K562 (cell line): Measurements from ENCODE around the gene C12orf75.

ENCODE experiments used
- EGR1 ChIP-seq: fragments of 450-650 bp; conservative IDR thresholded peaks from 2 replicates; pipeline ENCODE4 v1.6.1; 2017; ENCODE audit warnings: mild to moderate bottlenecking
- GATAD2A ChIP-seq: fragments of 450-650 bp; IDR thresholded peaks from 2 replicates; pipeline ENCODE4 v1.6.1; 2017
- IRF2 ChIP-seq: sonication (generic); formaldehyde crosslinking; IDR thresholded peaks from 2 replicates; pipeline ENCODE4 v1.8.1; 2022; ENCODE audit warnings: mild to moderate bottlenecking, missing genetic modification reagents
- JUNB ChIP-seq: fragments of 450-650 bp; formaldehyde crosslinking; conservative IDR thresholded peaks from 2 replicates; pipeline ENCODE4 v1.4.0; 2020; ENCODE audit warnings: mild to moderate bottlenecking
- KDM1A ChIP-seq, 2 experiments: fragments of 450-650 bp; IDR thresholded peaks; 2 replicates each; pipeline ENCODE4 v1.6.1; 2016; ENCODE audit warnings: mild to moderate bottlenecking in 2 of 2
- KDM5B ChIP-seq: fragments of 200-600 bp; sonication (generic); IDR thresholded peaks from 2 replicates; pipeline ENCODE4 v1.6.1; 2012; ENCODE audit warnings: low read depth, mild to moderate bottlenecking, moderate library complexity, low read length, control low read depth, inconsistent platforms; ENCODE audit not compliant: insufficient replicate concordance
- POLR2AphosphoS5 ChIP-seq: IDR thresholded peaks from 2 replicates; pipeline ENCODE4 v1.6.1; 2011; ENCODE audit warnings: mild to moderate bottlenecking, low read depth, low read length, moderate library complexity; ENCODE audit not compliant: control insufficient read depth, insufficient read depth
- POLR3A ChIP-seq: IDR thresholded peaks from 2 replicates; pipeline ENCODE4 v1.6.1; 2011; ENCODE audit warnings: borderline replicate concordance, mild to moderate bottlenecking, moderate library complexity; ENCODE audit not compliant: insufficient read length, insufficient read depth; ENCODE audit errors: extremely low read depth
- STAT5B ChIP-seq: fragments of 250-450 bp; sonication (Bioruptor Pico); IDR thresholded peaks from 2 replicates; pipeline ENCODE4 v1.8.0; 2021; ENCODE audit warnings: mild to moderate bottlenecking, inconsistent platforms
- TBL1XR1 ChIP-seq, 2 experiments: IDR thresholded peaks; 2 replicates each; pipeline ENCODE4 v1.6.1; 2012; ENCODE audit warnings: improper control_type of control experiment in 2 of 2, low read length in 2 of 2, mild to moderate bottlenecking in 1 of 2
- ZNF224 ChIP-seq: sonication (generic); formaldehyde crosslinking; IDR thresholded peaks from 2 replicates; pipeline ENCODE4 v1.8.0; 2022; ENCODE audit warnings: mild to moderate bottlenecking, missing genetic modification reagents
- TF ChIP-seq, protein P1 (sequence below), 3 experiments: IDR thresholded peaks in 2 of 3; conservative IDR thresholded peaks in 1 of 3; 2 replicates each; pipeline ENCODE4 v1.5.1; 2011 to 2012; ENCODE audit warnings: low read length in 3 of 3, mild to moderate bottlenecking in 3 of 3, control low read depth in 2 of 3, improper control_type of control experiment in 1 of 3, inconsistent platforms in 1 of 3, low read depth in 1 of 3, mixed read lengths in 1 of 3, moderate library complexity in 1 of 3; ENCODE audit not compliant: insufficient read depth in 2 of 3
- TF ChIP-seq, protein P2 (sequence below): sonication (generic); formaldehyde crosslinking; IDR thresholded peaks from 2 replicates; pipeline ENCODE4 v1.9.0; 2022; ENCODE audit warnings: mild to moderate bottlenecking, missing genetic modification reagents

DNA sequence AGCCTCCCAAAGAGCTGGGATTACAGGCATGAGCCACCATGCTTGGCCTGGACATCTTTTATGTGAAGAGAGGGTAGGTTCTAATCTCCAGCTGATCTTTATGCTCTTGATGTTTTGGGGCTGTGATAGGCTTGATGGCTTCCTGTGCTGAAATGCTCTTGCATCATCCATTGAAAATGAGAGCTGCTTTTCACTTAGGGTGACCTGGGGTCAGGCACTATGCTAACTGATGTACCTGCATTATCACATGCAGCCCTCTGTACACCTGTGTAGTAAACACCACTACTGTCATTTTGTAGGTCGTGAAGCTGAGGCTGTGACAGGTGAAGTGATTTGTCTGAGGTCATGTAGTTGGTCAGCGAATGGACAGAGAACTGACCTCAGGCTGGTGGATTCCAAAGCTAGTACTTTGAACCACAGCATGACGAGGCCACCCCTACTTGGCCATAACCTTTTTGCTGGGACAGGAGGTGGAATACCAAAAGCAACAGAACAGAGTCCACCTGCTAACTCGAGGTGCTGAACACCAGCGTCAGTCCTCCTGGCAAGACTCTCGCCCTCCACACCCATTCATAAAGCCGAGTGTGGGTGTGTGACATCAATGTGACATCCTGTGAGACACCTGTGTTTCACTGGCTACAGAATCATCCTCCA, 69.1 kb downstream of the C12orf75 start:
- TF ChIP-seq IRF2 (CRISPR knock-in tag): no peak
- no peak for TF ChIP-seq JUNB (CRISPR knock-in tag)
- no peak for TF ChIP-seq KDM1A (IDR thresholded peaks at IDR 0.05)
- no peak for TF ChIP-seq POLR2AphosphoS5
- no peak for TF ChIP-seq ZNF224 (CRISPR knock-in tag)
- no peak for TF ChIP-seq KDM5B
- TF ChIP-seq EGR1: no peak
- no peak for TF ChIP-seq POLR3A
- TF ChIP-seq, protein P1, sequence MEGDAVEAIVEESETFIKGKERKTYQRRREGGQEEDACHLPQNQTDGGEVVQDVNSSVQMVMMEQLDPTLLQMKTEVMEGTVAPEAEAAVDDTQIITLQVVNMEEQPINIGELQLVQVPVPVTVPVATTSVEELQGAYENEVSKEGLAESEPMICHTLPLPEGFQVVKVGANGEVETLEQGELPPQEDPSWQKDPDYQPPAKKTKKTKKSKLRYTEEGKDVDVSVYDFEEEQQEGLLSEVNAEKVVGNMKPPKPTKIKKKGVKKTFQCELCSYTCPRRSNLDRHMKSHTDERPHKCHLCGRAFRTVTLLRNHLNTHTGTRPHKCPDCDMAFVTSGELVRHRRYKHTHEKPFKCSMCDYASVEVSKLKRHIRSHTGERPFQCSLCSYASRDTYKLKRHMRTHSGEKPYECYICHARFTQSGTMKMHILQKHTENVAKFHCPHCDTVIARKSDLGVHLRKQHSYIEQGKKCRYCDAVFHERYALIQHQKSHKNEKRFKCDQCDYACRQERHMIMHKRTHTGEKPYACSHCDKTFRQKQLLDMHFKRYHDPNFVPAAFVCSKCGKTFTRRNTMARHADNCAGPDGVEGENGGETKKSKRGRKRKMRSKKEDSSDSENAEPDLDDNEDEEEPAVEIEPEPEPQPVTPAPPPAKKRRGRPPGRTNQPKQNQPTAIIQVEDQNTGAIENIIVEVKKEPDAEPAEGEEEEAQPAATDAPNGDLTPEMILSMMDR (IDR thresholded peaks at IDR 0.05 in 2 of 3, conservative IDR thresholded peaks at IDR 0.05 in 1 of 3; ENCODE audit: insufficient read depth in 2 of 3, low read depth in 1 of 3, low read length in 3 of 3): no peak
- no peak for TF ChIP-seq TBL1XR1 (IDR thresholded peaks at IDR 0.05; ENCODE audit: low read length in 2 of 2)
- no peak for TF ChIP-seq GATAD2A
- TF ChIP-seq, protein P2, sequence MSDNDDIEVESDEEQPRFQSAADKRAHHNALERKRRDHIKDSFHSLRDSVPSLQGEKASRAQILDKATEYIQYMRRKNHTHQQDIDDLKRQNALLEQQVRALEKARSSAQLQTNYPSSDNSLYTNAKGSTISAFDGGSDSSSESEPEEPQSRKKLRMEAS: no peak
- no peak for TF ChIP-seq STAT5B (CRISPR knock-in tag)
